HG02763 (cell line): ENCODE results near the gene TATDN3.
"Not testable (repeated sequence)": the region's sequence is repeated elsewhere in the genome, so short reads cannot be mapped to it uniquely, and the experiment has no call there.

ENCODE experiments used
- ATAC-seq: cut with Tn5 transposase; IDR thresholded peaks from one replicate; pipeline ENCODE4 v1.9.1; 2021; ENCODE audit warnings: mild to moderate bottlenecking, moderate library complexity; ENCODE audit not compliant: unreplicated experiment

The TATDN3 gene

DNA sequence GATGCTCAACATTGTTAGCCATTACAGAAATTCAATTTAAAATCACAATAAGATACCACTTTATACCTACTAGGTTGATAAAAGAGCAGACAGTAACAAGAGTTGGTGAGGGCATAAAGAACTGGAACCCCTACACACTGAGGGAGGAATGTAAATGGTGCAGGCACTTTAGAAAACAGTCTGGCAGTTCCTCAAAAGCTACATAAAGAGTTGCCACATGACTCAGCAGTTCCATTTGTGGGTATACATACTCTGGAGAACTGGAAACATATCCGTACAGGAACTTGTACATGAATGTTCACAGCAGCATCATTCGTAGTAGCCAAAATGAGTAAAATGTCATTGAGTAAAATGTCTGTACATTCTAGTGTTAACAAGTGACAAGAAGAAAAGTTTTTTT is 17.1 kb upstream of the TATDN3 start:
- no peak for ATAC-seq

DNA sequence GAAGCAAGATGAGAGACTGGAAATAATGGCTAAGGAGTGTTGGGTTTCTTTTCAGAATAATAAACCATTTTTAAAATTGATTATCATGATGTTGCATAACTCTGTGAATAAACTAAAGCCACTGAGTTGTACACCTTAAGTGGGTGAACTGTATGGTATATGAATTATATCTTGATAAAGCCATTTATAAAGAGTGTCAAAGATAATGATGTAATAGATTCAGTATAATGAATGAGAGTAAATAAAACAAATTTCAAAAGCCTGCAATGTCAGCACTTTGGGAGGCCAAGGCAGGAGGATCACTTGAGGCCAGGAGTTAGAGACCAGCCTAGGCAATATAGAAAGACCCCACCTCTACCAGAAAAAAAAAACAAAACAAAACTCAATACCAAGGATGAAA is 16.5 kb upstream of the TATDN3 start:
- ATAC-seq, result no peak

DNA sequence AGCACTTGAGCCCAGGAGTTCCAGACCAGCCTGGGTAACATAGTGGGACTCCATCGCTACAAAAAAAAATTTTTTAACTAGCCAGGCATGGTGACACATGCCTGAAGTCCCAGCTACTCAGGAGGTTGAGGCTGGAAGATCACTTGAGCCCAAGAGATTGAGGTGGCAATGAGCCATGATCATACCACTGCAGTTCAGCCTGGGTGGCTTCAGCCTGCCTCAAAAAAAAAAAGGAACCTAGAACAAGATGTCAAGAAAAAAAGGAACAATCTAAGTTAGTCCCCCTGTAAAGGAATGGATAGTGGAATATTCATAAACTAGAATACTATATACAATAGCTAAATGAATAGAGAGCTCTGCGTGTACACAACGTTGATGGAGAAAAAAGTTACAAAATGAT is 14.5 kb upstream of the TATDN3 start:
- no peak for ATAC-seq

DNA sequence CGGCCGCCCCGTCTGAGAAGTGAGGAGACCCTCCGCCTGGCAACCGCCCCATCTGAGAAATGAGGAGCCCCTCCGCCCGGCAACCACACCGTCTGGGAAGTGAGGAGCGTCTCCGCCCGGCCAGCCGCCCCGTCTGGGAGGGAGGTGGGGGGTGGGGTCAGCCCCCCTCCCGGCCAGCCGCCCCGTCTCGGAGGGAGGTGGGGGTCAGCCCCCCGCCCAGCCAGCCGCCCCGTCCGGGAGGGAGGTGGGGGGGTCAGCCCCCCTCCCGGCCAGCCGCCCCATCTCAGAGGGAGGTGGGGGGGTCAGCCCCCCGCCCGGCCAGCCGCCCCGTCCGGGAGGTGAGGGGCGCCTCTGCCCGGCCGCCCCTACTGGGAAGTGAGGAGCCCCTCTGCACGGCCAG is 12.6 kb upstream of the TATDN3 start:
- ATAC-seq, result not testable (repeated sequence)

DNA sequence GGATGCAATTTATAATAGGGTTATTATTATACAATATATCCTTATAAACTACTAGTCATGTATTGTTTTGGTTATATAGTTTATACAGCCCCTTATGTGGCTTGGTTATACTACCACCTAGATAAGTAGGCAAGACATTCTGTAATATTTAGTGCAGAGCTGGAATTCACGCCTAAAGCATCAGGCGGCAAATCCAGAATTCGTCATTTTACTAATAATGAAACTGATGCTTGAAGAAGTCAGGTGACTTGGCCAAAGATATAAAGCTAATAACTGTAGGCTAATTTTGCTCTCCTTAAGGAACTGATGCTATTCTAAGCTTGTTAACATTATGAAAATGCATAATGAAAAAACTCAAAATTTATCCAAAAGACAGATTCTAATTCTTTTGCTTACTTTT is 10.9 kb upstream of the TATDN3 start:
- ATAC-seq, result no peak

DNA sequence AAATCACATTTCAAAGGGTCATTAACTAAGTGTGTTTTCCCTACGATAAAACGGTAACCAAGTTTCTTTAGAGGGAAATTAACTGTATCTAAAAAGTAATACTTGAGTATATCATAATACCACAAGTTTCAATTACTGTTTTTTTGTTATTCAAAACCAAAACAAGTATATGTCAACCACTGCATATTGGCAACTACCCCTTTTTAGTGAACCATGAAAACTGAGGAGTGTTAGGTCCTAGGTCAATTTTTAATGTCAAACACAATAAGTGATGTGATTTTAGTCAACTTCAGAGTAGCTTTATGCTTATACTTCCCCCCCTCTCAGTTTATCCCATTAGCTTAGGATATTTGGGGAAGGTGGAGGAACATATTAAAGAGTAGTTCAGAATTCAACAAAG is 10.5 kb upstream of the TATDN3 start:
- no peak for ATAC-seq

DNA sequence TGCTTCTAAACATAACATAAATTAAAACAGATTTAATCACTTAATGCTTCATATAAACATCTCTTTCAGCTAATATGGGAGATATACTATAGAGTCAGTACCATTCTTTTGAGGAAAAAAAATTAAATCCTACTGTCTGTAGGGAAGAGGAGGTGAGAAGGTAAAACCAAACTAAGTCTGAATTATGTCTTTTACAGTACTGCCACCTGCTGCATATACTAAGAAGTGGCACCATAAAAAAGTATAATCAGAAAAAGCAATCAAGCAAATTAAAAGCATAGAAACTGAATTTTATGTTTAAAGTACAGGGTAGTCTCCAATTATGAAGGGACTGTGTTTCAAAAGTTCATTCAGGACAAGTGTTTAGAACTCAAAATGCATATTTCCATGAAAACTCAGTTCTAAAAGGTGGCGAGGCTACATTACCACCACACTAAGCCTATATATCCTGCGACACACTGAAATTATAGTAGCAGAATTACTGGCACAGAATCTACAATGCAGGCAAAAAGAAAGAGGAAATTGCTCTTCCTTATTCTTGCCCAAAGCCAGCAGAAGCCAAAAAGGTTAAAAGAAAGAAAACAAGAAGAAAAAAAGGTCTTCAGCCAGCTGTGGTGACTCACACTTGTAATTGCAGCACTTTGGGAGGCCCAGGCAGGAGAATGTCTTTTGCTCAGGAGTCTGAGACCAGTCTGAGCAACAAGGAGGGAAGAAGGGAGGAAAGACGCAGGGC is 9.1 kb upstream of the TATDN3 start:
- ATAC-seq, result no peak

DNA sequence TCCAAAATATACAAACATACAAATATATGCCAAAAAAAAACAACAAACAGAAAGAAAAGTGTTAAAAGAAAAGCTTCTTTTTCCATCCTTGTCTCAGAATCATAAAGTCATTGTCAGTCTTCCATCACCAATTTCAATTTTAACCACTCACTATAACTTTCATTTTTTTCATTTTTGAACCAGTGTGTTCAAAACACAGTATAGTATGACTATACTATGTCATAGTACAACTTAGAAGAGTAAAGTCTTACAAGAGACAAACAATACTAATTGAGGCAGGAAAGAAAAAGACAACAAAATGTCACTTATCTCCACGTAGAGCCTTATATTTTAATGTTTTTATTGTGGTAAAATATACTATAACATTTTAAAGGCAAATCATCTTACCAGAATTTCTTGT is 7.7 kb upstream of the TATDN3 start:
- no peak for ATAC-seq

DNA sequence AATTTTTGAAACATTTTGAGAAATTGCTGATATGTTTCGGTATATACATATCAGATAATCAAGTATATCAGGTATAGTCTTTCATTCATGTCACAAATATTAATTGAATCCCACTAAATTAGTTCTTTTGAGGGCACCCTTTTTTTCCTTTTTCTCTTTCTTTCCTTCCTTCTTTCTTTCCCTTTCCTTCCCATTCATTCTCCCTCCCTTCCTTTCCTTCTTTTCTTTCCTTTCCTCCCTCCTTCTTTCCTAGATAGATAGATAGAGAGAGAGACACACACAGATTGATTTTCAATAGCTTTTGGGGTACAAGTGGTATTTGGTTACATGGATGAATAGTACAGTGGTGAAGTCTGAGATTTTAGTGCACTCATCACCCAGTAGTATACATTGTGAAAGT is 5.8 kb upstream of the TATDN3 start:
- no peak for ATAC-seq

DNA sequence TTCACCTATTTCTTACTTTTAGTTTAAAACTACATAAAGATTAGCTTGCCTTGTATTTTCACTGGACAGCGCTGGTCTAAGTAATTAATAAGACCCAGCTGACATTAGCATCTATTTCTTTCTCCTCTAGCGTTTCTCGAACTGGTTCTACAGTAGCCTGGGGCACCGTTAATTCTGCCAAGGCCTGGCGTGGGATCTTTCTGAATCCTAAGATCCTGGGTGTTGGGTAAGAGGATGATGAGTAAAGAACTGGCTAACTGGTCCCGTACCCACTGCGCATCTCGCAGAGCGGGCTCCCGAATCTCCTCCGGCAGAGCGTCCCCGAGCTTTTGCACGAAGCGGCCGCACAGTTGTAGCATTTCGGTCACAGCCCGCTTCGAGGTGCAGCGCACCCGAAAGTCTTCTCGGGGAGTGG is 426 bp upstream of the TATDN3 start:
- ATAC-seq, result peak; percentile 31

DNA sequence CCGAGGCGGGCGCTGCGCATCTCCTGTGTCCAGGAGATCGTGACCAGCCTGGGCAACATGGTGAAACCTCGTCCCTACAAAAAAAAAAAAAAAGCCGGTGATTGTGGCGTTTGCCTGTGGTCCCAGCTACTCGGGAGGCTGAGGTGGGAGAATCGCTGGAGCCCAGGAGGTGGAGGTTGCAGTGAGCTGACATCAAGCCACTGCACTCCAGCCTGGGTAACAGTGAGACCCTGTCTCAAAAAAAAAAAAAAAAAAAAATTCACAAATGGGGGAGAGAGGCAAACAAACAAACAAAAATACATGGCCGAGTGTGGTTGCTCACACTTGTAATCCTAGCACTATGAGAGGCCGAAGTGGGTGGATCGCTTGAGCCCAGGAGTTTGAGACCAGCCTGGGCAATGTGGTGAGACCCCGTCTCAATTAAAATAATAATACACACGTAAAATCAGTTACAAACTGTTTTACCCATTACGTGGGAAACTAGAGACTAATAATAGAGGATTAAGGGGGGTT is 758 bp downstream of the TATDN3 start:
- ATAC-seq, result no peak

DNA sequence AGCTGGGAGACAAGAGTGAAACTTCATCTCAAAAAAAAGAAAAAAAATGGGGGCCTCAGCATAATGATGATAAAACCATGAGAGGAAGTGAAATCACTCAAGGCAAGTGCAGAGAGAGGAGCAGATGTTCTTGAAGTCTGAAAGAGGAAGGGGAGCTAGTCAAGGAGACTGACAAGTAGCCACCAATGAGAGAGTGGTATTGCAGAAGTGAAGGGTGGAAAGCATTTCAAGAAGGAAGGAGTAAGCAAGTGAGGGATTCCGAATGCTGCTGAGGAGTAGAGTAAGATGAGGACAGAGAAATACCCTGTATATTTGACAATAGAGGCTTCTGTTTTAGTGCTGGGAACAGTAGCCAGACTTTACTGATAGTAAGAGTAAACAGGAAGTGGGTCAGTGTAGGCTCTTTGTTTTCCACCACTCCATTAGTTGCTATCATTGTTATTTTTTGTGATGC is 2.9 kb downstream of the TATDN3 start:
- peak; percentile 65 for ATAC-seq

DNA sequence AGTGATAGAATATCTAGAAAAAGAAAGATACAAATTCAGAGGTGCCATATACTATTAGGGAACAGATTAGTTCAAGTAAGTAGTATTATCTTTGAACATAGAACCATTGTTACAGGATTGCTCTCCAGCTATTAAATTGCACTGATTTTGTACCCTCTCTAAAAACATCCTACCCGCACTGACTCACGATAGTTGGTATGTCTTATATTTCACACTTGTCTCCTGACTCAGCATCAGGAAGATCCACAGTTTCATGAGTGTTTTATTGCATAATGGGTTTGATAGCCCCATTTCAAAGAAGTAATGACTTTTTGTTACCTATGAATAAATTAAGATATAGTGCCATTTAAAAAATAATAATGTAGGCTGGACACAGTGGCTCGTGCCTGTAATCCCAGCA is 6.0 kb downstream of the TATDN3 start:
- no peak for ATAC-seq

DNA sequence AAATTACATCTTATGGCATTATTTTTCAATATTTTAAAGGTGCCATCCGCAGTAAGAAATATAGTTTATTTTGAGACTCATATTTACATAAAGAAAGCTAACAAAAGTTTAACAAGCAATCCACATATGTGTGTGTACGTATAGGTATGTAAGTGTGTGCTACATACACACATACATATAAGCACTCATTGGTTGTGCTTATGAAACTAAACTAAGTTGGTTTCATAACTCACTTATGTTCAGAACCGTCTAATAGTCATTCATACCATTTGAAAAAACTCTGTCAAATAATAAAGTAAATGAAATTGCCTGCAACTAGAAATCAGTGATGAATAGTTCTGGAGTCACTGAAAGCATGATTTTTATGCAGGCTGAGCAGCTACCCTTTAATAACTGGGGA is 14.1 kb downstream of the TATDN3 start:
- ATAC-seq, result no peak

DNA sequence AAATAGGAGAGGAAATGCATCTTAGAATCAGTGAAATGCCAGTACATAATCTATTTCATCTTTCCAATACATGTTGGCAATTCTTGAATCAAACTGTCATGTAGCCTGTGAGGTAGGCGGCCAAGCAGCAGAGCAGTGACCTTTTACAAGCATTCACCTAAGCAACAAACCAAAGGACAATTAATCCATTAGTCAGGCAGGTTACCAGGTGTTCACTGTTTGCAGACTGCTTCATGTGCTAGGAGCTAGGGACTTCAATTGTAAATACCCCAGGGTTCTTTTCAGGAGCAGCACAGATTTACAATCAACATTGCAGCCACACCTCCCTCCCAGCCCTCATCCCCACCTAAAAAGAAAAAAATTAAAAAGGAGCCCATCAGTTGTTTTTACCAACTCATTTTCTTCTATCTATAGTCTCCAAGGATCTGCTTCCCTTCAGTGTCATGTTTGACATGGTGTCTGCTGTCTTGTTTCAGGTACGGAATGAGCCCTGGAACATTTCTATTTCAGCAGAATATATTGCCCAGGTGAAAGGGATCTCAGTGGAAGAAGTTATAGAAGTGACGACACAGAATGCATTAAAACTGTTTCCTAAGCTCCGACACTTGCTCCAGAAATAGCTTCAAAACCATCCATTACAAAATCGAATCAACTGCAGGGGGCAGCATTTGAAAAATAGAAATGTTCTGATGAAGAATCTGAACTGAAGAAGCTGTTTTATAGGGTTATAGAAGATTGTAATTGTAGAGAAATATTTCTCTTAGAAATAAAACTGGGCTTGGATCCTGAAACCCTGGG is 23.0 kb downstream of the TATDN3 start:
- no peak for ATAC-seq

DNA sequence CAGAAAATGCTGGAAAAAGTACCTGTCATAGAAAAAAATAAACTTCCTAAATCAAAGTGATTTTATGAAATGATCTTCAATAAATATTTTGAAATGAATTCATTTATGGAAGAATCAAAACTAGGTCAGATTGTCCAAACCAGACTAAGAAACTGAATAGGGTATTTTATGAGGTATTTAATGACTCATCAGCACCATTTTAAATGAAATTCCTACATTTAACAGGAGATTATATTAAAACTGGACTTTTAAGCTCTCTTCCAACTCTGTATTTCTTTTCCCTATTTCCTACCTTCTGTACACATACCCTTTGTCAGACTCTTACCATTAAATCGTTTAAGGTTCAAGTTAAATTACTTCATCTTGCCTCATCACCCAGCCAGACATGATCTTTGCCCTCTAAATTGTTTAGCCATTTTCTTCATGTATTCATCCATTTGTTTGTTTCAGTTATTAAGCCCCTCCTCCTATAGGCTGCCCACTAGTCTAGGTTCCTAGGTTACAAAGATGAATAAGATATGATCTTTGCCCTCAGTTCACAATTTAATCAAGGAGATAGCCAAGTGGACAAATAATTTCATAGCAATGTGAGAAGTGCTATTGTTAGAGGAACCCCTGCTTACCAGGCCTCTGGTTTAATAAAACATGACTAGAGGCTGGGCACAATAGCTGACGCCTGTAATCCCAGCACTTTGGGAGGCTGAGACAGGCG is 25.0 kb downstream of the TATDN3 start:
- no peak for ATAC-seq

DNA sequence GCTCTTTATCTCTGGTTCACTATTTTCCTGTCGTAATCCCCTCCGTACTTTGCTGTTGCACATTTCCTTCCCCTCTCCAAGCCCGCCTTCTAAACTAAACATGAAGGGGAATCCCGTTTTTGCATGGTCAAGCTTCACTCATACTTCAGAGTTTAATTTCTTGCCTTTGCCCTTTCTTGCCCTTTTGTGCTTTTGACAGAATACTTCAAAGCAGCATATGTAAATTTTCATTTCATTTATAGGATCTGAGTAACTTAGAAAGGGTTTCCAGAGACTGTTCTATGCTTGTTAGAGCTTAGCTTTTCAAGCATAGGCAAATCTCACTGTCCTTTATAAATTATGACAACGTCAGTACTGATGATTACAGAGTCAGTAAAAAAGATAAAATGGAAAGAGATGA is 28.0 kb downstream of the TATDN3 start:
- ATAC-seq, result peak; percentile 74

DNA sequence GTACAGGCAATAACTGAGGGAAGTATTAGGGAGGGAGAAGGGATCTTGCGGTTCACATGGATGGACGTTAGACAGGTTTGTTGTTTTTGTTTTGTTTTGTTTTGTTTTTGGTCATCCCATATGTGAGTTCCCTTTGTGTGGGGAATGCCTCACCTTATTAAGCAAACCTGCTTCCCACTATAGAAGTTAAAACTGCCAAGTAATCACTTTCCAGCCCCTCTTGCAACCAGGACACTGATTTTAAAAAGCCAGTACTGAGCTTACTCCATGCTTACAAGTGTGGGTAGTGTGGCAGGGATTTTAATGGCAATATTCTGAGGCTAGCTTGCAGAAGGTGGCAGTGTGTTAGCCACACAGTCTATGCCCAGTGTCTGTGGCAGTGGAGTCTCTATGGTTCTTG is 29.3 kb downstream of the TATDN3 start:
- ATAC-seq, result no peak

DNA sequence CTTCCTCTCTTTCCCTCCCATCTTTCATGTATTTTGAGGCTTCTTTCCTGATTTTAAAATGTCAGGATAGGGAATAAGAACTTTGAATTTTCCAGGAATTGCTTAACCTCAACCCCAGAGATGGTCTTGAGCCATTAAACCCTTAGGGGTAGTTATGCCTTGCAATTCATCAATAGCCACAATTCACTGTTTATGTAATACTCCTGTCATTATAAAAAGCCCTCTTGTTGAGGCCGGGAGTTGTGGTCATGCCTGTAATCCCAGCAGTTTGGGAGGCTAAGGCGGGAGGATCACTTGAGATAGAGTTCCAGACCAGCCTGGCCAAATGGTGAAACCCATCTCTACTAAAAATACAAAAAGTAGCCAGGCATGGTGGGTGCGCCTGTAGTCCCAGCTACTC is 31.3 kb downstream of the TATDN3 start:
- ATAC-seq, result no peak

DNA sequence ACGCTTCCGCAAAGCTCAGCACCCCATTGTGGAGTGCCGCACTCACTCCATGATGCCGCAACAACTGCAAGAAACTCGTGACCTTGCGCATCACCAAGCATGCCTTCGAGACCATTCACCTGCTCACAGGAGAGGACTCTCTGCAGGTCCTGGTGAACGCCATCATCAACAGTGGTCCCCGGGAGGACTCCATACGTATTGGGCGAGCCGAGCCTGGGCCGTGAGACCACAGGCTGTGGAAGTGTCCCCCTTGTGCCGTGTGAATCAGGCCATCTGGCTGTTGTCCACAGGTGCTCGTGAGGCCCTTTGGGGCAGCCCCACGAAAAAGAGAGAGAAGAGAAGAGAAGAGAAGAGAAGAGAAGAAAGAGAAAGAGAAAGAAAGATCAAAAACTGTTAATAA is 32.5 kb downstream of the TATDN3 start:
- ATAC-seq, result no peak

DNA sequence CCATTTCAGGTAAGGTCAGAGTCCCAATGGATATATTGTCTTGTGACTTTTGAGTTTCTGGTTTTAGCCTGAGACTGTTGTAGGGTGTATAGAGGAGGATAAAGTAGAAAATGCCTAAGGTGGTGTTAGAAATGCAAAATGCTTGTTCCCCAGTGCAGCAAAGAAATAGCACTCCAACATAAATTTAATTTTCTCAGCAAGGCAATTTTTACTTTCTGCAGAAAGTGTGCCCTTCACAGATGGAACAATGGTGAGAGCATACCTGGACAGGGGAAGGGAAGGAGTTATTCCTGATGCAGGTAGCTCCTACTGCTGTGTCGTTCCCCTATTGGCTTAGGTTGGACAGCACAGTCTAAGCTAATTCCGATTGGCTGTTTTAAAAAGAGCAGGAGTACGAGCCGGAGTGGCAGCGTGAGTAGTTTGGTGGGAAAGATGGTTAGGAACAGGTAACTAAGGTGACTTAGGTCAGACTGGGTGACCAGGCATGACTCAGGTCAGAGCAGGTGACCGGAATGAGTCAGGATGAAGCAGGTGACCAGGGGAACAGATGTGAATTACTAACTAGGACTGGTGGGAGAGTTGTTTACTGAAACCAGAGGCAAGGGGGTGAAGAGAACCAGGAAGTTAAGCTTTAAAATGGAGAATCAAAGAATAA is 34.2 kb downstream of the TATDN3 start:
- ATAC-seq, result no peak
